Omental fat pad (tissue), 4 donors: ENCODE results near the gene BPGM. TPM values are rescaled to one million over a fixed set of nuclear protein-coding genes. Genes with fewer than 3 reads are reported as not detected.

Source experiments
- ATAC-seq: fragments of 150-250 bp; one replicate; pipeline ENCODE4 v1.9.1; 2016; ENCODE audit warnings: mild to moderate bottlenecking, moderate library complexity; ENCODE audit not compliant: low FRiP score
- DNase-seq: peaks from one replicate; pipeline ENCODE4 v3.0.0-alpha.2; 2019; ENCODE audit warnings: low spot score
- CTCF ChIP-seq, 3 donors: fragments of 450-650 bp; IDR thresholded peaks; one replicate each; pipeline ENCODE4 v1.5.1; 2016 to 2017; ENCODE audit warnings: antibody characterized with exemption in 3 of 3, mild to moderate bottlenecking in 3 of 3, moderate library complexity in 2 of 3
- total RNA-seq, 4 donors: library from RNA; depleted of rRNA; stranded (reverse); fragments of >200 nt; gene quantifications; one replicate each; pipeline ENCODE4 v1.1.0, GENCODE V29; 2016

Gene BPGM
- total RNA-seq, 4 donors from 2014 or later = 6.6 to 20.0 (median 13.5) TPM

GRCh38 chr7:134714470-134715205 is 68.0 kb downstream of the BPGM start:
- no peak for DNase-seq
- no peak for TF ChIP-seq CTCF (IDR thresholded peaks at IDR 0.05)
- no peak for ATAC-seq

DNA sequence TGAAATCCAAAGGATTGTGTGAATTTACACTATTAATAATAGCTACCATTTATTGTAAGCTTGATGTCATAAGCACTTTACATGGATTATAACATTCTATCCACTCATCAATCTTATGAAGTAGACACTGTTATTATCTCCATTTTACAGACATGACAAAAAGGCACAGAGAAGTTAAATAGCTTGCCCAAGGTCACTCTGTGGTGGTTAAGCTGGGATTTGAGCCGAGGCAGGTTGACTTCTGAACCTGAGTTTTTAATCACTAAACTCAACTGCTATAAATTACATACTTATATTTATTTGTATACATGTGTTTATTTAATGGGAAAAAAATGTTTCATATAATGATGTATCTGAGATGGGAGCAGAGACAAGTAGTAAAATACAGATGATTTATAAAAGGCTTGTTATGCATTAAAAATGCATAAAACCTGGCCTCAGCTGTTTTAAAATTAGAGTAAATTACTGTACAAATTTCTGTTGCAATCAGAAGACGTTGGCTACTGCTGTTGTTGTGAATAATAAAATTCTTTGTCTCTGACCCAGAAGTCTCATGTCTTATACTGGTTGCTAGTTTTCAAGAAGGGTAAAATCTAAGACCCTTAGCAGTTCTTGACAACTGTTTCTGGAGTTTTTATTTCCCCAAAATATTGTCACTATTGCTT is 71.7 kb downstream of the BPGM start:
- no peak for TF ChIP-seq CTCF (IDR thresholded peaks at IDR 0.05)
- ATAC-seq (no peak), DNase-seq (no peak)

DNA sequence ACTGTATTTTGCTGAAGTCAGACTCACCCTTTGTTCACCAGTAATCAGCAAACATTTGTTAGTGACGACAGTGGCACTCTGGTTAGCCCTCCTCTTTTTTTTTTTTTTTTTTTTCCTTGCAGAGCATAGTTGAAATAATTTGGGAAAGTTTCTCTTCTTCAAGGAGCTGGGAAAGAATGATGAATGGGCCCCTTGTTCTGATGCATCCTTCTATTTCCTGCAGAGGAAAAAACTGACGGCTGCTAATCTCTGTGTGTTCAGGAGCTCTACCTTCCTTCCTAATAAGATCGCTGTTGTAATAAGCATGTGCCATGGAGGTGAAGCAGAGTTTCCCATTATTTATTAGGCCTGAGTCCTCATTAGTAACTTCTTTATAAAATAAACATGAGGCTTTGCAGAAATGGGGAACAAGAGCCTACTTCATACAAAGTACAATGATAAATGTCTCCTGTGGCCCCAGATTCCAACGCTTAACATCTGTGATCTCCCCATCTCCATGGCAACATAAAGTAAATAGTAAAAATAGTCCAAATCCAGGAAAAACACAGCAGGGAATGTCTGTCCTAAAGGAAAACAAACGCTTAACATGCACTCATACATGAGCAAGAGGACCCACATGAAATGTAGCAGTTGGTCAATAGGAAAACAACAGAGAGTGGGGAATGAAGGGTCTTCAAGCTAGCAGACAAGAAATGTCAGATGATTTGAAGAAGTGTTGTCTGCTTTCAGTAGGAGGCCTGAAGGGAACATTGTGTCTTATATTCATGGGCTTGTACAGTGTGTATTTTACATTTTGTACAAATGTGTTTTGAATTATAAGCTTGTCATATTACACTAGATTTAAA is 73.7 kb downstream of the BPGM start:
- no peak for ATAC-seq
- no peak for TF ChIP-seq CTCF (IDR thresholded peaks at IDR 0.05)
- DNase-seq = no peak

DNA sequence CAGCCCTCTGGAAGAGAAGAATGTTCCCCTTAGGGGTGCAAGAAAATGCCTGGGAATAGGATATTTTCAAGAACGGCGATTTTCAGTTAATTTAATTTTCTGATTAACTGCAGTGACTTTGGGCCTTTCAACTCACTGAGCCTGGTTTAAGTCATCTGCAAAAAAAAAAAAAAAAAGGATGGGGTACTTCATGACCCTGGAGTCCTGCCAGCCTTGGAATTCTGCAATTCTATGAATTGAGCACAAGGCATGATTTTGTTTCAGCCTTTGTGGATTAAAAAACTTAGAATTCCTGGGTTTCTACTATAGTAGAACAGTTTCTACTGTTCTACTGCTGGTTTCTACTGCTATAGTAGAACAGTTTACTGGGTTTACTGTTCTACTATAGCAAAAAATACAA is 74.5 kb downstream of the BPGM start:
- no peak for TF ChIP-seq CTCF (IDR thresholded peaks at IDR 0.05)
- DNase-seq (no peak), ATAC-seq (no peak)

- ATAC-seq (no peak), DNase-seq (no peak)
- no peak for TF ChIP-seq CTCF (IDR thresholded peaks at IDR 0.05)
Observed at GRCh38 chr7:134722786-134723322, 76.2 kb downstream of the BPGM start.

DNA sequence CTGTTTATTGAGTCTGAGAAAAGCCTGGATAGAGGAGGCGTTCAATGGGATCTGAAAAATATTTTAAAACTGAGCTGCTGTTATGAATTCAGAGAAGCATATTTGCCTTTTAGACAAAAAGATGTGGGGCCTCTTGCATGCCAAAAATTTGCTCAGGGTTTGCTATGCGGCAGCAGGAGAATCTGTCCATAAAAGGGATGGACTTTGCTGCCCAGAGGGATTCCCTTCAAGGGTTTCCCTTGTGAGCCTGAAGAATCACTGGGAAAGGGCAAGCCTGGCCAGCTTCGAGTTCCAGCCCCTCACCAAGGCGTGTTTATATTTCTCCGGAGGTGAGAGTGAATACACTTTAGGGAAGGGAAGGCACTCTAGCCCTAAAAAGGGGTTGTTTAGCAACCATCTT is 77.2 kb downstream of the BPGM start:
- DNase-seq = no peak
- no peak for TF ChIP-seq CTCF (IDR thresholded peaks at IDR 0.05)
- ATAC-seq = no peak
